B cell (primary cell): ENCODE measurements around the gene HS3ST5.

Source experiments
- EZH2 ChIP-seq: IDR thresholded peaks from 2 replicates; pipeline ENCODE4 v1.6.1; 2012; ENCODE audit warnings: borderline replicate concordance, low read depth, mild to moderate bottlenecking, moderate library complexity, low read length; ENCODE audit not compliant: insufficient read depth, poor library complexity, severe bottlenecking
- TF ChIP-seq, protein P1 (sequence below): fragments of 200-600 bp; IDR thresholded peaks from one replicate; pipeline ENCODE4 v1.8.0; 2022; ENCODE audit warnings: antibody characterized with exemption, mild to moderate bottlenecking

DNA sequence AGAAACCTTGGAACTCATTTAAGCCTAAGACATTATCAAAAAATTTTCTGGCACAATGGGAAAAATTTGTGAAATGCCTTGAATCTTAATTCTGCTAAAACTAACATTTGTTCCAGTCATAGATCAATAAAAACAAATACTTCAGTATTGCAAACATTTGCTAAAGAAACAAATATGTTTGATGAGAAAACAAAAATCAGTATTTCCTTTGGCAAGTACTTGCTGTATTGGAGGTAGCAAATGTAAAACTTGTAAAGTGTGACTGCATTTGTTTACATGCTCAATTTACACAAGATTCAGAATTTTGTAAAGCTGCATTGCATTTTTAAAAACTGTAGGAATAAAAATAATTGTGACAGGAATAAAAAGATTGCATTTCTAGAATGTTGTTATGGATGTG, 183.1 kb downstream of the HS3ST5 start:
- TF ChIP-seq, protein P1, sequence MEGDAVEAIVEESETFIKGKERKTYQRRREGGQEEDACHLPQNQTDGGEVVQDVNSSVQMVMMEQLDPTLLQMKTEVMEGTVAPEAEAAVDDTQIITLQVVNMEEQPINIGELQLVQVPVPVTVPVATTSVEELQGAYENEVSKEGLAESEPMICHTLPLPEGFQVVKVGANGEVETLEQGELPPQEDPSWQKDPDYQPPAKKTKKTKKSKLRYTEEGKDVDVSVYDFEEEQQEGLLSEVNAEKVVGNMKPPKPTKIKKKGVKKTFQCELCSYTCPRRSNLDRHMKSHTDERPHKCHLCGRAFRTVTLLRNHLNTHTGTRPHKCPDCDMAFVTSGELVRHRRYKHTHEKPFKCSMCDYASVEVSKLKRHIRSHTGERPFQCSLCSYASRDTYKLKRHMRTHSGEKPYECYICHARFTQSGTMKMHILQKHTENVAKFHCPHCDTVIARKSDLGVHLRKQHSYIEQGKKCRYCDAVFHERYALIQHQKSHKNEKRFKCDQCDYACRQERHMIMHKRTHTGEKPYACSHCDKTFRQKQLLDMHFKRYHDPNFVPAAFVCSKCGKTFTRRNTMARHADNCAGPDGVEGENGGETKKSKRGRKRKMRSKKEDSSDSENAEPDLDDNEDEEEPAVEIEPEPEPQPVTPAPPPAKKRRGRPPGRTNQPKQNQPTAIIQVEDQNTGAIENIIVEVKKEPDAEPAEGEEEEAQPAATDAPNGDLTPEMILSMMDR = no peak
- TF ChIP-seq EZH2 = no peak
